RWPE2 (cell line): Measurements from ENCODE around the gene LRCH1.
"Not testable (repeated sequence)": the region's sequence is repeated elsewhere in the genome, so short reads cannot be mapped to it uniquely, and the experiment has no call there.

Source experiments
- ATAC-seq: fragments of 200-7000 bp; cut with Tn5 transposase; 3 replicates; pipeline ENCODE4 v1.9.1; 2021; ENCODE audit warnings: low read depth
- DNase-seq: peaks from one replicate; pipeline ENCODE4 v3.0.0-alpha.2; 2020; ENCODE audit warnings: low spot score
- H3K27ac ChIP-seq: fragments of 450-650 bp; 2 replicates; pipeline ENCODE4 v1.5.1; 2017; ENCODE audit warnings: mild to moderate bottlenecking; ENCODE audit not compliant: poor library complexity, severe bottlenecking
- H3K27me3 ChIP-seq: fragments of 250-450 bp; sonication (Bioruptor Pico); 2 replicates; pipeline ENCODE4 v1.5.1; 2021; ENCODE audit warnings: mild to moderate bottlenecking, moderate library complexity; ENCODE audit not compliant: insufficient read depth, poor library complexity, severe bottlenecking
- H3K36me3 ChIP-seq: fragments of 250-450 bp; sonication (Bioruptor Pico); 2 replicates; pipeline ENCODE4 v1.5.1; 2020; ENCODE audit warnings: low read depth, mild to moderate bottlenecking, moderate library complexity
- H3K4me1 ChIP-seq: fragments of 250-450 bp; sonication (Bioruptor Pico); 2 replicates; pipeline ENCODE4 v1.5.1; 2021; ENCODE audit warnings: mild to moderate bottlenecking, moderate library complexity; ENCODE audit not compliant: insufficient read depth, poor library complexity, severe bottlenecking
- H3K4me3 ChIP-seq: fragments of 250-450 bp; sonication (Bioruptor Pico); 2 replicates; pipeline ENCODE4 v1.5.1; 2021; ENCODE audit warnings: mild to moderate bottlenecking, moderate library complexity; ENCODE audit not compliant: severe bottlenecking
- H3K9me3 ChIP-seq: fragments of 250-450 bp; sonication (Bioruptor Pico); 2 replicates; pipeline ENCODE4 v1.5.1; 2021; ENCODE audit warnings: mild to moderate bottlenecking, moderate library complexity; ENCODE audit not compliant: severe bottlenecking
- TF ChIP-seq, protein P1 (sequence below): fragments of 450-650 bp; IDR thresholded peaks from one replicate; pipeline ENCODE4 v1.5.1; 2017; ENCODE audit warnings: mild to moderate bottlenecking, moderate library complexity; ENCODE audit not compliant: poor library complexity, severe bottlenecking

LRCH1 gene

DNA sequence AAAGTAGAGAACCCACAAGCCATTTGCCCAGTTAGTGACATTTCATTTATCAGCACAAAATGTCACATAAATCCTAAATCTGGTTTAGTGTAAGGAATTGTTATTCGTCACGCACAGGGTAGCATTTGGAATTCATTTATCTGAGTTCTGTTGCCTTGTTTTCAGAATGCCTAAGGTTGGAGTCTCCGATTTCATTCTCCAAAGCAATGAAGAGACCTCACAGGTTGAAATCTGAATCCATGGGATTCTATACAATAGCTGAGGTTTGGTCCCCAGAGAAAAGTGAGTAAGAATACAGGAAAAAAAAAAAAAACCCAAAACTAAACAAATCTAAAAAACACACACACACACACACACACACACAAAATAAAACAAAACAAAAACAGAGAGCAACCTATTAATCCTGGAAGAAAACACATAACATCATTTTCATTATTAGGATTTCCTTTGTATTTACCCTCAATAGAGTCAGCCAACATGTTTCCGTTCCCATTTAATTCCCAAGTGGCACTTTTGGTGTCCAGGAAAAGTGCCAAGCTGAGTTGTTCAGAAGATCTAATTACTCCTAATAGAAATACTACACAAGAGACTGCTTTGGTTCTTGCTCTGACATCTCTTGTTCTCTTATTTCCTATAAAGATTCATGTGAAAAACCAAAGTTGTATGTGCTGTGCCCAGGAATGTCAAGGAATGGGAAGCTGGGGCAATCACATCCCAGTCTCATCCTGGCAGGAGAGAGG is 36.2 kb upstream of the LRCH1 start:
- TF ChIP-seq, protein P1, sequence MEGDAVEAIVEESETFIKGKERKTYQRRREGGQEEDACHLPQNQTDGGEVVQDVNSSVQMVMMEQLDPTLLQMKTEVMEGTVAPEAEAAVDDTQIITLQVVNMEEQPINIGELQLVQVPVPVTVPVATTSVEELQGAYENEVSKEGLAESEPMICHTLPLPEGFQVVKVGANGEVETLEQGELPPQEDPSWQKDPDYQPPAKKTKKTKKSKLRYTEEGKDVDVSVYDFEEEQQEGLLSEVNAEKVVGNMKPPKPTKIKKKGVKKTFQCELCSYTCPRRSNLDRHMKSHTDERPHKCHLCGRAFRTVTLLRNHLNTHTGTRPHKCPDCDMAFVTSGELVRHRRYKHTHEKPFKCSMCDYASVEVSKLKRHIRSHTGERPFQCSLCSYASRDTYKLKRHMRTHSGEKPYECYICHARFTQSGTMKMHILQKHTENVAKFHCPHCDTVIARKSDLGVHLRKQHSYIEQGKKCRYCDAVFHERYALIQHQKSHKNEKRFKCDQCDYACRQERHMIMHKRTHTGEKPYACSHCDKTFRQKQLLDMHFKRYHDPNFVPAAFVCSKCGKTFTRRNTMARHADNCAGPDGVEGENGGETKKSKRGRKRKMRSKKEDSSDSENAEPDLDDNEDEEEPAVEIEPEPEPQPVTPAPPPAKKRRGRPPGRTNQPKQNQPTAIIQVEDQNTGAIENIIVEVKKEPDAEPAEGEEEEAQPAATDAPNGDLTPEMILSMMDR, result no peak
- no peak overlapping the region for H3K27ac ChIP-seq
- ATAC-seq, result no peak

DNA sequence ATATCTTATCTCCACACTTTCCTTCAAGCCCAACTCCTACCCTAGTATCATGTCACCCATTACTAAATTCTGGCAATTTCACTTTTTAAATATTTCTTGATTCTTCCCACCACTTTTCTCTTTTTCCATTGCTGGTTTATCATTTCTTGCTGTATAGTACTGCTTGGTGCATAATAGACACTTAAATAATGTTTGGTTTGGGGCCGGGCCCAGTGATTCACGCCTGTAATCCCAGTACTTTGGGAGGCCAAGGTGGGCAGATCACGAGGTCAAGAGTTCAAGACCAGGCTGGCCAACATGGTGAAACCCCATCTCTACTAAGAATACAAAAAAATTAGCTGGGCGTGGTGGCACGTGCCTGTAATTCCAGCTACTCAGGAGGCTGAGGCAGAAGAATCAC is 35.2 kb upstream of the LRCH1 start:
- H3K36me3 ChIP-seq, H3K4me1 ChIP-seq, H3K9me3 ChIP-seq, ATAC-seq, DNase-seq, H3K27ac ChIP-seq, H3K27me3 ChIP-seq, H3K4me3 ChIP-seq: not testable (repeated sequence)

More for the DNA sequence above, 36.2 kb upstream of the LRCH1 start:
- Histone ChIP-seq H3K9me3 (no peaks in the 10 kb centered on the region), H3K36me3 (no peaks in the 10 kb centered on the region), H3K27me3 (no peaks in the 10 kb centered on the region), H3K4me1 (no peaks in the 10 kb centered on the region), H3K4me3 (no peak overlapping the region)
- no peak for DNase-seq

DNA sequence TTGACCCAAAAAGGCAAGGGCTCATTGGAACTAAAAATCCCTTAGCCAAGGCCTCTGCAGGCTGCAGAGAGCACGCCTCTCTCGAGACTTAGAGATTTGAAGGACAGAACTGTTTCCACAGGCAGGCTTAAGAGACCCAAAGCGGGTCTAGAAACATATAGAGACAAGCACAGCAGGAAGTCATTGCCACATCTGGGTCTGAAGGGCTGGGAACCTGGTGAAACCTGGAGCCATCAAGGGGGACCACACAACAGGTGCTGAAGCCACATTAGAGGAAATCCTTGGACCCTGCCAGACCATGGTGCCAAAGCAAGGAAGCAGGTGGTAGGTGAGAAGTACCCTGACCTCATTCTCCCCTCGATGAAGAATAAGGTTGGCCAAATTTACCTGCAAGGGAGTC is 33.8 kb upstream of the LRCH1 start:
- TF ChIP-seq, protein P1, result no peak
- H3K9me3 ChIP-seq, result no peaks in the 10 kb centered on the region
- no peaks in the 10 kb centered on the region for H3K36me3 ChIP-seq
- H3K4me3 ChIP-seq, result no peak overlapping the region
- H3K27me3 ChIP-seq, result peaks cover 14% of the 10 kb centered on the region
- no peak for DNase-seq
- H3K4me1 ChIP-seq, result no peaks in the 10 kb centered on the region
- no peak for ATAC-seq
- H3K27ac ChIP-seq, result no peak overlapping the region

DNA sequence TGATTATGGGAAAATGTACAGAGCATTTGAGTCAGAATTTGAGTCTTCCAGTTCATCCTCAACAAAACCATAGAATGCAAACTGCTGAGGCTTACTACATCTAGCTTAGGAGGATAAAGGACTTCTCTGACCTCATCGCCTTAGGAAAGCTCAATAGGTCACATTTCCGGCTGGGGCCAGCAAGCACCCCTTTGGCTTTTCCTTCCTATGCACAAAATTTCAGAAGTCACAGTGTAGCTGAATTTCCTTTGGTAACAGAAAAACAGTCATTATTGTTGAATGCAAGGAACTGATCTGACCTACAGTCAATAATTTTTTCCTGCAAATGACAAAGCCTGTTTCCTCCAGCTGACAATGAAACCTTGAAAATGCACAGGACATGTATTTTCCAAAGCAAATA is 32.8 kb upstream of the LRCH1 start:
- ATAC-seq (no peak), DNase-seq (no peak)
- Histone ChIP-seq H3K27ac (no peak overlapping the region), H3K27me3 (peaks cover 14% of the 10 kb centered on the region), H3K4me1 (no peaks in the 10 kb centered on the region), H3K36me3 (no peaks in the 10 kb centered on the region), H3K9me3 (no peaks in the 10 kb centered on the region), H3K4me3 (no peak overlapping the region)
- TF ChIP-seq, protein P1, result no peak

DNA sequence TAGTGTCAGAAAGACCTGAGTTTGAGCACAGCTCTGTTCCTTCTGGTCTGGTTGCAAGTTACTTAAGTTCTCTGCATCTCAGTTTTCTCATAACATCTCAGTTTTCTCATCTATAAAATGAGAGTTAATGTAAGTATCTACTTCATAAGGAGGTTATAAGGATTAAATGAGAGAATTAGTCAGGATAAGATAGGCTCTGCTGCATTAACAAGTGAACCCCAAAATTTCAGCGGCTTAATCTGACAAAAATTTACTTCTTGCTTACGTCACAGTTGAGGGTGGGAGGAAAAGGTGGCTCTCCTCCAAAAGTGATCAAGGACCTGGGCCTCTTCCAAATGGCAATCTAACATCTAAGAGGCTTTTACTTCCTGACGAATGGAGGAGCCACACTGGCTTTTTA is 31.5 kb upstream of the LRCH1 start:
- TF ChIP-seq, protein P1, result no peak
- no peak overlapping the region for H3K27ac ChIP-seq
- no peaks in the 10 kb centered on the region for H3K4me1 ChIP-seq
- no peak overlapping the region for H3K4me3 ChIP-seq
- H3K27me3 ChIP-seq, result peaks cover 14% of the 10 kb centered on the region
- DNase-seq (no peak), ATAC-seq (no peak)
- H3K36me3 ChIP-seq, result no peaks in the 10 kb centered on the region
- no peaks in the 10 kb centered on the region for H3K9me3 ChIP-seq
